Left ventricle myocardium inferior (tissue), 1 donor: Measurements from ENCODE around the gene AHSG. TPM values are rescaled to one million over a fixed set of nuclear protein-coding genes. Genes with fewer than 3 reads are reported as not detected.
"Not testable (repeated sequence)": the region's sequence is repeated elsewhere in the genome, so short reads cannot be mapped to it uniquely, and the experiment has no call there.

Experiments
- DNase-seq: peaks from one replicate; pipeline ENCODE4 v3.0.0-alpha.2; 2020
- H3K27ac ChIP-seq: fragments of 200-600 bp; replicated peaks from 2 replicates; pipeline ENCODE4 v1.8.0; 2021
- H3K27me3 ChIP-seq: fragments of 200-600 bp; 2 replicates; pipeline ENCODE4 v1.8.0; 2021; ENCODE audit warnings: low read depth
- H3K36me3 ChIP-seq: fragments of 200-600 bp; 2 replicates; pipeline ENCODE4 v1.8.0; 2021
- H3K4me1 ChIP-seq: fragments of 200-600 bp; 2 replicates; pipeline ENCODE4 v1.8.0; 2021
- H3K4me3 ChIP-seq: fragments of 200-600 bp; 2 replicates; pipeline ENCODE4 v1.8.0; 2021; ENCODE audit warnings: mild to moderate bottlenecking, moderate library complexity
- H3K9me3 ChIP-seq: fragments of 200-600 bp; replicated peaks from 2 replicates; pipeline ENCODE4 v1.8.0; 2021
- intact Hi-C: fragments of 100-400 bp; cut with micrococcal nuclease; formaldehyde crosslinking; loops from one replicate; pipeline ENCODE4 v1.11.0; 2022
- total RNA-seq: library from RNA; stranded (reverse); fragmentation: NEBNext Ultra II Directional; extraction: Animal tissue kit (Norgen Biotek cat#: 25700); gene quantifications from one replicate; pipeline ENCODE4 v1.2.1, GENCODE V29; 2021
- TF ChIP-seq, protein P1 (sequence below): fragments of 200-600 bp; IDR thresholded peaks from 2 replicates; pipeline ENCODE4 v1.8.0; 2021; ENCODE audit warnings: antibody characterized with exemption, mild to moderate bottlenecking, borderline replicate concordance
- donor health status: DM: no; HTN: yes; CAD: no; lungs with severe emphysema.

The AHSG gene
- total RNA-seq, 1 donor from 2014 or later, result not detected

GRCh38 chr3:186626254-186626847, 13.5 kb downstream of the AHSG start:
- intact Hi-C loops, result no loop called here

DNA sequence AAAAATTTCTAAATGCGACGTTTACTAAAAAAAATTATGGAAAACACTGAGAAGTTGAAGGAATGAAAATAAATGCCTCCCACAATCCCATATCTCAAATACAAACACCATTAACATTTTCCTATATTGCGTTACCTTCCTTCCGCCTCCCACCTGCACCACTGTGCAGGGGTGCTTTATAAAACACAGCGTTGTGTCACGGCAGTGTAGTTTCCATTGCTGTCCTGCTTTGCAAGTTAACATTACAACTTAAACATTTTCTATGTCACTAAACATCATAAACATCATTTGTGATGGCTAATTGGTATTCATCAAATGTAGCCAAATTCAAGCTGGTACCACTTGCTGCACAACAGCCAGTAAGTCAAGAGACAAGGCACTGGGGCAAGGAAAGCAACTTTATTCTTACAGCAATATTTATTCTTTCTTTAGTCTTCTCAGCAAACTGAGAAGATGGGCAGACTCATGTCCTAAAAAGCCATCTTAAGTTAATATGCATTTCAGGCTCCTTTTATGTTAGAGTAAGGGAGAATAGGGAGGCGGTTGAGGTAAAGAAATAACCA, 15.1 kb downstream of the AHSG start:
- Histone ChIP-seq H3K9me3 (no peaks in the 10 kb centered on the region), H3K27ac (no peak overlapping the region), H3K27me3 (peaks cover 13% of the 10 kb centered on the region), H3K4me1 (no peaks in the 10 kb centered on the region), H3K4me3 (no peak overlapping the region), H3K36me3 (no peaks in the 10 kb centered on the region)
- intact Hi-C loops, result no loop called here
- DNase-seq, result no peak
- TF ChIP-seq, protein P1, sequence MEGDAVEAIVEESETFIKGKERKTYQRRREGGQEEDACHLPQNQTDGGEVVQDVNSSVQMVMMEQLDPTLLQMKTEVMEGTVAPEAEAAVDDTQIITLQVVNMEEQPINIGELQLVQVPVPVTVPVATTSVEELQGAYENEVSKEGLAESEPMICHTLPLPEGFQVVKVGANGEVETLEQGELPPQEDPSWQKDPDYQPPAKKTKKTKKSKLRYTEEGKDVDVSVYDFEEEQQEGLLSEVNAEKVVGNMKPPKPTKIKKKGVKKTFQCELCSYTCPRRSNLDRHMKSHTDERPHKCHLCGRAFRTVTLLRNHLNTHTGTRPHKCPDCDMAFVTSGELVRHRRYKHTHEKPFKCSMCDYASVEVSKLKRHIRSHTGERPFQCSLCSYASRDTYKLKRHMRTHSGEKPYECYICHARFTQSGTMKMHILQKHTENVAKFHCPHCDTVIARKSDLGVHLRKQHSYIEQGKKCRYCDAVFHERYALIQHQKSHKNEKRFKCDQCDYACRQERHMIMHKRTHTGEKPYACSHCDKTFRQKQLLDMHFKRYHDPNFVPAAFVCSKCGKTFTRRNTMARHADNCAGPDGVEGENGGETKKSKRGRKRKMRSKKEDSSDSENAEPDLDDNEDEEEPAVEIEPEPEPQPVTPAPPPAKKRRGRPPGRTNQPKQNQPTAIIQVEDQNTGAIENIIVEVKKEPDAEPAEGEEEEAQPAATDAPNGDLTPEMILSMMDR, result no peak

More at GRCh38 chr3:186626254-186626847, 13.5 kb downstream of the AHSG start:
- Histone ChIP-seq H3K36me3 (no peaks in the 10 kb centered on the region), H3K9me3 (no peaks in the 10 kb centered on the region), H3K4me1 (no peaks in the 10 kb centered on the region), H3K4me3 (no peak overlapping the region), H3K27ac (no peak overlapping the region), H3K27me3 (peaks cover 13% of the 10 kb centered on the region)
- DNase-seq, result no peak
- TF ChIP-seq, protein P1, result no peak

GRCh38 chr3:186628756-186629155, 15.9 kb downstream of the AHSG start:
- Histone ChIP-seq H3K4me3 (no peak overlapping the region), H3K27me3 (peaks cover 13% of the 10 kb centered on the region), H3K9me3 (no peaks in the 10 kb centered on the region), H3K36me3 (no peaks in the 10 kb centered on the region), H3K27ac (no peak overlapping the region), H3K4me1 (no peaks in the 10 kb centered on the region)
- DNase-seq, result no peak
- TF ChIP-seq, protein P1, result no peak
- intact Hi-C loops, result no loop called here

DNA sequence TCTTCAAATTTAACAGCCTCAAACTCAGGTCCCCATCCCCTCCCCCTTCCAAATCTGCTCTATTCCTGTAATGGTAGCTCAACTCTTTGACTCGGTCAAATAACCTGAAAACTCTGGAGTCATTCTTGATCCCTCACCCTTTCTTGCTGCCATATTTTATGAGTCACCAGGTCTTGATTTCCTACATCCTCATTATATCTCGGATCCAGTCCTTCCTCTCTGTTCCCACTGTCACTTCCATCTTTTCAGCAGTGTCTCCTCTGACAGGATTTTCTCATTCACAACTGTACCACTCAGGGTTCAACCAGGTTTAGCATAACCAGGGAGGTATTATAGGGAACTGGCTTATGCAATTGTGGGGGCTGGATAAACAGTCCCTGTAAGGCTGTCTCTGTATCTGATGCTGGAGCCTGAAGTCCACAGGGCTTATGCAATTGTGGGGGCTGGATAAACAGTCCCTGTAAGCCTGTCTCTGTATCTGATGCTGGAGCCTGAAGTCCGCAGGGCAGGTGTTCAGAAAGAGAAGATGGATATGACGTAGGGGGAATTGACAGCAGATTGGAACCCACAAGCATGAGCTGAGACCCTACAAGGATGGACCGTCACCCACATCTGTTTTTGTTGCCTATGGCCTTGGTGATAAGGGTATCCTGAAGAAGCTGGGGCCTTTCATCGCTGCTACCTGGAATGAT, 18.2 kb downstream of the AHSG start:
- intact Hi-C loops, result no loop called here
- no peaks in the 10 kb centered on the region for H3K9me3 ChIP-seq
- H3K4me1 ChIP-seq, result no peaks in the 10 kb centered on the region
- DNase-seq, result no peak
- no peaks in the 10 kb centered on the region for H3K36me3 ChIP-seq
- no peak overlapping the region for H3K4me3 ChIP-seq
- TF ChIP-seq, protein P1, result no peak
- H3K27me3 ChIP-seq, result peaks cover 8% of the 10 kb centered on the region
- no peak overlapping the region for H3K27ac ChIP-seq

- intact Hi-C loops, result no loop called here
- TF ChIP-seq, protein P1, result no peak
These were observed 20.6 kb downstream of the AHSG start for GRCh38 chr3:186633481-186633880.

GRCh38 chr3:186634207-186634606, 21.3 kb downstream of the AHSG start:
- H3K9me3 ChIP-seq, DNase-seq, H3K4me3 ChIP-seq, H3K27me3 ChIP-seq, H3K36me3 ChIP-seq, intact Hi-C loops, H3K27ac ChIP-seq, H3K4me1 ChIP-seq: not testable (repeated sequence)

More at GRCh38 chr3:186633481-186633880, 20.6 kb downstream of the AHSG start:
- Histone ChIP-seq H3K4me1 (no peaks in the 10 kb centered on the region), H3K4me3 (no peak overlapping the region), H3K36me3 (no peaks in the 10 kb centered on the region), H3K27ac (no peak overlapping the region), H3K9me3 (no peaks in the 10 kb centered on the region), H3K27me3 (no peaks in the 10 kb centered on the region)
- DNase-seq, result no peak
